NCI-H526 treated with DMSO at 0.1 percent for 48 hours (cell line): ENCODE measurements around the gene ATP6AP1.

Experiments
- DNase-seq: peaks from one replicate; lab custom pipeline; 2025; lab: John Stamatoyannopoulos, UW

Gene ATP6AP1

GRCh38 chrX:154430916-154431315 lies 2.4 kb downstream of the ATP6AP1 start:
- no peak for DNase-seq

GRCh38 chrX:154431341-154431740 lies 2.9 kb downstream of the ATP6AP1 start:
- no peak for DNase-seq

- no peak for DNase-seq
These were observed 3.7 kb downstream of the ATP6AP1 start for GRCh38 chrX:154432210-154432609.

- no peak for DNase-seq
These were observed 5.1 kb downstream of the ATP6AP1 start for GRCh38 chrX:154433605-154434004.

GRCh38 chrX:154434394-154435168 lies 6.1 kb downstream of the ATP6AP1 start:
- DNase-seq, result no peak

- no peak for DNase-seq
These were observed 6.8 kb downstream of the ATP6AP1 start for GRCh38 chrX:154435171-154435733.

GRCh38 chrX:154436374-154436982 lies 8.0 kb downstream of the ATP6AP1 start:
- peak; percentile 29 for DNase-seq

GRCh38 chrX:154436983-154437752 lies 8.7 kb downstream of the ATP6AP1 start, which contains the start of gene GDI1:
Gene GDI1 (plus strand): TSS chrX:154437154. CDS start chrX:154437255, 101 bp downstream.
- peak; percentile 53 for DNase-seq

GRCh38 chrX:154437971-154438893 lies 9.8 kb downstream of the ATP6AP1 start:
- DNase-seq, result no peak

GRCh38 chrX:154439841-154440240 lies 11.4 kb downstream of the ATP6AP1 start:
- DNase-seq, result no peak

GRCh38 chrX:154440623-154441357 lies 12.3 kb downstream of the ATP6AP1 start:
- no peak for DNase-seq

GRCh38 chrX:154441564-154441963 lies 13.1 kb downstream of the ATP6AP1 start:
- DNase-seq, result no peak

- DNase-seq, result no peak
These were observed 13.7 kb downstream of the ATP6AP1 start for GRCh38 chrX:154441984-154442707.

GRCh38 chrX:154443479-154443910 lies 15.0 kb downstream of the ATP6AP1 start:
- no peak for DNase-seq

GRCh38 chrX:154443992-154444754 lies 15.7 kb downstream of the ATP6AP1 start, which contains the start of gene FAM50A:
Gene FAM50A (plus strand): TSS chrX:154444141. CDS start chrX:154444236, 95 bp downstream.
- DNase-seq, result peak; percentile 63

GRCh38 chrX:154444755-154445246 lies 16.3 kb downstream of the ATP6AP1 start:
- no peak for DNase-seq

- no peak for DNase-seq
These were observed 17.3 kb downstream of the ATP6AP1 start for GRCh38 chrX:154445776-154446175.

- DNase-seq, result no peak
These were observed 18.0 kb downstream of the ATP6AP1 start for GRCh38 chrX:154446430-154446829.

- DNase-seq, result no peak
These were observed 20.0 kb downstream of the ATP6AP1 start for GRCh38 chrX:154448484-154448883.
